Psoas muscle (tissue), 8 donors: ENCODE results near the gene CEP70. TPM values are rescaled to one million over a fixed set of nuclear protein-coding genes. Genes with fewer than 3 reads are reported as not detected.
A peak's percentile ranks its signal among the peaks of the same experiment; 100 is the strongest.
"Not testable (repeated sequence)": the region's sequence is repeated elsewhere in the genome, so short reads cannot be mapped to it uniquely, and the experiment has no call there.

Experiments
- ATAC-seq, 4 donors: fragments of 200-7000 bp; cut with Tn5 transposase; one replicate each; pipeline ENCODE4 v1.9.1; 2020; ENCODE audit warnings: moderate library complexity in 3 of 4, mild to moderate bottlenecking in 2 of 4
- DNase-seq, 2 donors: peaks; one replicate each; pipeline ENCODE4 v3.0.0-alpha.2; 2020
- H3K27ac ChIP-seq: fragments of 200-600 bp; one replicate; pipeline ENCODE4 v1.8.0; 2022
- H3K27me3 ChIP-seq, 3 donors: fragments of 200-600 bp in 1 of 3; one replicate each; pipeline versions ENCODE4 v1.6.1 to v1.8.0; 2013 to 2022; ENCODE audit warnings: low read length in 2 of 3, mild to moderate bottlenecking in 2 of 3, moderate library complexity in 1 of 3; ENCODE audit not compliant: insufficient read depth in 3 of 3
- H3K36me3 ChIP-seq, 2 donors: fragments of 200-600 bp in 1 of 2; one replicate each; pipeline versions ENCODE4 v1.6.1 to v1.8.0; 2013 to 2022; ENCODE audit warnings: low read depth in 1 of 2, mild to moderate bottlenecking in 1 of 2, moderate library complexity in 1 of 2; ENCODE audit not compliant: insufficient read depth in 1 of 2
- H3K4me1 ChIP-seq: fragments of 200-600 bp; one replicate; pipeline ENCODE4 v1.8.0; 2022
- H3K4me3 ChIP-seq: fragments of 200-600 bp; one replicate; pipeline ENCODE4 v1.8.0; 2022; ENCODE audit warnings: mild to moderate bottlenecking
- H3K9me3 ChIP-seq: fragments of 200-600 bp; one replicate; pipeline ENCODE4 v1.8.0; 2022
- WGBS, 3 donors: extraction: QIAGEN DNeasy Blood & Tissue Kit; methylation state at CpG; one replicate each; pipeline versions ENCODE4 v1.1.6 to v1.1.7; 2013; 5-methylcytosine and 5-hydroxymethylcytosine counted together
- intact Hi-C, 2 donors: fragments of 100-400 bp; cut with DNase I; formaldehyde crosslinking; loops; one replicate each; pipeline versions ENCODE4 v1.11.0 to v1.14.2; 2022
- polyA plus RNA-seq, 3 donors: library from polyadenylated mRNA; stranded (reverse); fragments of 200-250 nt; gene quantifications; one replicate each; pipeline ENCODE4 v1.2.3, GENCODE V29; 2013
- total RNA-seq, 4 donors: library from RNA; stranded (reverse); fragmentation: NEBNext Ultra II Directional in 2 of 4; extraction: Animal tissue kit (Norgen Biotek cat#: 25700) in 2 of 4; gene quantifications; one replicate each; pipeline versions ENCODE4 v1.2.1 to v1.2.4, GENCODE V29; 2021 to 2023
- TF ChIP-seq, protein P1 (sequence below): fragments of 200-600 bp; IDR thresholded peaks from one replicate; pipeline ENCODE4 v1.8.0; 2022; ENCODE audit warnings: antibody characterized with exemption
- donor health status: healthy with polysubstance abuse.
- donor health status: DM: no; HTN: no; CAD: no; lungs with moderate emphysema.
- donor health status: Bipolar disorder and iron deficiency.
- donor health status: healthy.
- donor health status: DM: yes; HTN: yes; CAD: no.
- donor health status: DM: no; HTN: no; CAD: no.
- donor health status: DM: no; HTN: no; CAD: no.
- donor health status: DM: yes; HTN: yes; CAD: no.

The CEP70 gene
- total and polyA plus RNA-seq, 7 donors, result 4.1 to 30.4 (median 21.4) TPM

DNA sequence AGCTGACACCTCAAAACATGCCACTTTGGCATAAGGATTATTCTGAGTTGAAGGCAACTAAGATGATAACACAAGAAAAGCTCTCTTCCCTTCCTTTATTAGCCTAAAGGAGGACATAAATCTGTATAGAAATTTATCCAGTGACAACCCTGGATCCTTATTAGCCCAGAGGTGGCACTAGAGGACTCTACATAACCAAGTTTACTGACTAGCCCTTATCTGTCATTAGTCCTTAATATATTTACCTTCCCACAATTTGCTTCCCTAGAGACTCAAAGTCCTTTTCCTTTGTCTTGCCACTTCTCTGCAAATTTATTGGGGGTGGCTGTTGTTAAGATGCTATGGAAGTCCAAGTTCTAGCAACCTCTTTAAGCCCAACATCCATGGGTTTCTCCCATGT lies 26.7 kb downstream of the CEP70 start:
- Histone ChIP-seq H3K9me3 (no peaks in the 10 kb centered on the region), H3K4me3 (no peak overlapping the region), H3K27me3 (no peaks in the 10 kb centered on the region), H3K4me1 (no peaks in the 10 kb centered on the region), H3K27ac (no peak overlapping the region), H3K36me3 (peaks cover 0 to 8% of the 10 kb centered on the region in 2 donors)
- intact Hi-C loops, result no loop called here
- TF ChIP-seq, protein P1, sequence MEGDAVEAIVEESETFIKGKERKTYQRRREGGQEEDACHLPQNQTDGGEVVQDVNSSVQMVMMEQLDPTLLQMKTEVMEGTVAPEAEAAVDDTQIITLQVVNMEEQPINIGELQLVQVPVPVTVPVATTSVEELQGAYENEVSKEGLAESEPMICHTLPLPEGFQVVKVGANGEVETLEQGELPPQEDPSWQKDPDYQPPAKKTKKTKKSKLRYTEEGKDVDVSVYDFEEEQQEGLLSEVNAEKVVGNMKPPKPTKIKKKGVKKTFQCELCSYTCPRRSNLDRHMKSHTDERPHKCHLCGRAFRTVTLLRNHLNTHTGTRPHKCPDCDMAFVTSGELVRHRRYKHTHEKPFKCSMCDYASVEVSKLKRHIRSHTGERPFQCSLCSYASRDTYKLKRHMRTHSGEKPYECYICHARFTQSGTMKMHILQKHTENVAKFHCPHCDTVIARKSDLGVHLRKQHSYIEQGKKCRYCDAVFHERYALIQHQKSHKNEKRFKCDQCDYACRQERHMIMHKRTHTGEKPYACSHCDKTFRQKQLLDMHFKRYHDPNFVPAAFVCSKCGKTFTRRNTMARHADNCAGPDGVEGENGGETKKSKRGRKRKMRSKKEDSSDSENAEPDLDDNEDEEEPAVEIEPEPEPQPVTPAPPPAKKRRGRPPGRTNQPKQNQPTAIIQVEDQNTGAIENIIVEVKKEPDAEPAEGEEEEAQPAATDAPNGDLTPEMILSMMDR, result no peak
- DNase-seq (no peak), ATAC-seq (no peak)

DNA sequence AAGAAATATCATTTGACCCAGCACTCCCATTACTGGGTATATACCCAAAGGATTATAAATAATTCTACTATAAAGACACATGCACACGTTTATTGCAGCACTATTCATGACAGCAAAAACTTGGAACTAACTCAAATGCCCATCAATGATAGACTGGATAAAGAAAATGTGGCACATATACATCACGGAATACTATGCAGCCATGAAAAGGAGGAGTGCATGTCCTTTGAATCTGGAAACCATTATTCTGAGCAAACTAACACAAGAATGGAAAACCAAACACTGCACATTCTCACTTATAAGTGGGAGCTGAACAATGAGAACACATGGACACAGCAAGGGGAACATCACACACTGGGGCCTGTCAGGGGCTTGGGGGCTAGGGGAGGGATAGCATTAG lies 27.8 kb downstream of the CEP70 start:
- ATAC-seq, H3K27me3 ChIP-seq, H3K4me3 ChIP-seq, intact Hi-C loops, H3K4me1 ChIP-seq, H3K9me3 ChIP-seq, DNase-seq, H3K27ac ChIP-seq, H3K36me3 ChIP-seq: not testable (repeated sequence)
- 49 to 86% (median 84%) methylated on average over 2 of the region's 2 CpGs for WGBS, 3 donors

DNA sequence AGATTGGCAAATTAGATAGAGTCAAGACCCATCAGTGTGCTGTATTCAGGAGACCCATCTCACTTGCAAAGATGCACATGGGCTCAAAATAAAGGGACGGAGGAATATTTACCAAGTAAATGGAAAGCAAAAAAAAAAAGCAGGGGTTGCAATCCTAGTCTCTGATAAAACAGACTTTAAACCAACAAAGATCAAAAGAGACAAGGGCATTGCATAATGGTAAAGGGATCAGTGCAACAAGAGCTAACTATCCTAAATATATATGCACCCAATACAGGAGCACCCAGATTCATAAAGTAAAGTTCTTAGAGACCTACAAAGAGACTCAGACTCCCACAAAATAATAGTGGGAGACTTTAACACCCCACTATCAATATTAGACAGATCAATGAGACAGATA lies 31.2 kb downstream of the CEP70 start:
- H3K9me3 ChIP-seq, result not testable (repeated sequence)

DNA sequence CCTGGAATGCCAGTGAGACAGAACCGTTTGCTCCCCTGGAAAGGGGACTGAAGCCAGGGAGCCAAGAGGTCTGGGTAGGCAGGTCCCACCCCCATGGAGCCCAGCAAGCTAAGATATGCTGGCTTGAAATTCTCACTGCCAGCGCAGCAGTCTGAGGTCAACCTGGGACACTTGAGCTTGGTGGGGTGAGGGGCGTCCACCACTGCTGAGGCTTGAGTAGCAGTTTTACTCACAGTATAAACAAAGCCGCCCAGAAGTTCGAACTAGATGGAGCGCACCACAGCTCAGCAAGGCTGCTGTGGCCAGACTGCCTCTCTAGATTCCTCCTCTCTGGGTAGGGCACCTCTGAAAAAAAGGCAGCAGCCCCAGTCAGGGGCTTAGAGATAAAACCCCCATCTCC lies 33.6 kb downstream of the CEP70 start:
- no peaks in the 10 kb centered on the region for H3K36me3 ChIP-seq
- whole genome bisulfite sequencing, 3 donors, result 93 to 96% (median 95%) methylated on average over 6 of the region's 6 CpGs
- no peak overlapping the region for H3K4me3 ChIP-seq
- intact Hi-C loops, result no loop called here
- DNase-seq (no peak), ATAC-seq (no peak)
- H3K4me1 ChIP-seq, result no peaks in the 10 kb centered on the region
- peaks cover 4% of the 10 kb centered on the region for H3K9me3 ChIP-seq
- no peaks in the 10 kb centered on the region for H3K27me3 ChIP-seq
- H3K27ac ChIP-seq, result no peak overlapping the region
- TF ChIP-seq, protein P1, result no peak

More for the DNA sequence above, 31.2 kb downstream of the CEP70 start:
- ATAC-seq, DNase-seq, H3K4me3 ChIP-seq, H3K27ac ChIP-seq, H3K36me3 ChIP-seq, intact Hi-C loops, H3K27me3 ChIP-seq, H3K4me1 ChIP-seq: not testable (repeated sequence)
- WGBS, 3 donors, result 100% methylated on average over 1 of the region's 1 CpG

DNA sequence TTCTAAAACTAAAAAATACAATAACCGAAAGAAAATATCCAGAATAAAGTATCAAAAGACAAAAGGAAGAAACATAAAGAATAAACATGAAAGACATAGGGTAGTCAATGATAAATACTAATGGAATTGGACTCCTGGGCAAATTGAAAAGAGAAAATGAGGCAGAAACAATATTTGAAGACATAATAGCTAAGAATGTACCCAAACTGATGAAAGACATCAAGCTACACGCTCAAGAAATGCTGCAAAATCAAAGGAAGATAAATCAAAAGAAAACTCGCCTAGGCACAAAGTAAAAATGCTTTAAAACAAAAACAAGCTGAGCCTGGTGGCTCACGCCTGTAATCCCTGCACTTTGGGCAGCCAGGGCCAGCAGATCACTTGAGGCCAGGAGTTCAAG lies 34.9 kb downstream of the CEP70 start:
- H3K9me3 ChIP-seq, result peaks cover 4% of the 10 kb centered on the region
- DNase-seq (no peak), ATAC-seq (no peak)
- no peaks in the 10 kb centered on the region for H3K27me3 ChIP-seq
- intact Hi-C loops, result no loop called here
- H3K4me3 ChIP-seq, result no peak overlapping the region
- H3K4me1 ChIP-seq, result peaks cover 3% of the 10 kb centered on the region
- H3K36me3 ChIP-seq, result no peaks in the 10 kb centered on the region
- WGBS, 3 donors, result 73 to 97% (median 87%) methylated on average over 4 of the region's 4 CpGs
- no peak overlapping the region for H3K27ac ChIP-seq
- TF ChIP-seq, protein P1, result no peak

DNA sequence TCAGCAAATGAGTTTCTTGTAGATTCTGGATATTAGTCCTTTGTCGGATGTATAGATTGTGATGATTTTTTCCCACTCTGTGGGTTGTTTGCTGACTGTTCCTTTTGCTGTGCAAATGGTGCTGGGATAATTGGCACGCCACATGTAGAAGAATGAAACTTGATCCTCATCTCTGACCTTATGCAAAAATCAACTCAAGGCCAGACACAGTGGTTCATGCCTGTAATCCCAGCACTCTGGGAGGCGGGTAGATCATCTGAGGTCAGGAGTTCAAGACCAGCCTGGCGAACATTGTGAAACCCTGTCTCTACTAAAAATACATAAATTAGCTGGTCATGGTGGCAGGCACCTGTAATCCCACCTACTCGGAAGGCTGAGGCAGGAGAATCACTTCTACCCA lies 39.3 kb downstream of the CEP70 start:
- H3K9me3 ChIP-seq, DNase-seq, H3K27me3 ChIP-seq, H3K36me3 ChIP-seq, intact Hi-C loops, H3K4me3 ChIP-seq, H3K27ac ChIP-seq, H3K4me1 ChIP-seq: not testable (repeated sequence)
- 55 to 80% (median 60%) methylated on average over 5 of the region's 5 CpGs for WGBS, 3 donors
- ATAC-seq, result peak in 2 of 4 donors; percentile 50 to 70

DNA sequence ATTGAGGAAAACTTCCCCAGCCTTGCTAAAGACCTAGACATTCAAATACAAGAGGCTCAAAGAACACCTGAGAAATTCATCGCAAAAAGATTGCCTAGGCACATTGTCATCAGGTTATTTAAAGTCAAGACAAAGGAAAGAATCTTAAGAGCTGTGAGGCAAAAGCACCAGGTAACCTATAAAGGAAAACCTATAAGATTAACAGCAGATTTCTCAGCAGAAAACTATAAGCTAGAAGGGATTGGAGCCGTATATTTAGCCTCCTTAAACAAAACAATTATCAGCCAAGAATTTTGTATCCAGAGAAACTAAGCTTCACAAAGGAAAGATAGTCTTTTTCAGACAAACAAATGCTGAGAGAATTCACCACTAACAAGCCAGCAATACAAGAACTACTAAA lies 43.1 kb downstream of the CEP70 start:
- ATAC-seq, intact Hi-C loops, H3K27ac ChIP-seq, H3K27me3 ChIP-seq, H3K4me1 ChIP-seq, DNase-seq, H3K9me3 ChIP-seq, H3K4me3 ChIP-seq: not testable (repeated sequence)
- H3K36me3 ChIP-seq, result peaks cover 0 to 16% of the 10 kb centered on the region in 2 donors
- 94 to 100% (median 99%) methylated on average over 2 of the region's 2 CpGs for WGBS, 3 donors
